Measurements from ENCODE around the gene PAPPA.

The PAPPA gene

DNA sequence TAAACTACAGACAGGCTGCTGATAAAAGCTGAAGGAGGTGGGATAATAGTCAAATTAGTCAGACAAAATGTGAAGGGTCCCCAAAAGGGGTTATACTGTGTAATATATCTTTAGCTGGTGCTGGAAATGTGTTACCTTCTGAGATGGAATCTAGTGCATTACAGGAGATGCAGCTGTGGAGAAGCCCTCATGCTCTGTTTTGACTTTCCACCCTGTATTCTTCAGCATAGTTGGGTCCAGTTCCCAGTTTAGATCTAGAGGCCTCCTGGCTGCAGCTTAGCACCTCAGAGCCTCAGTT, 122.6 kb downstream of the PAPPA start:
- peaks cover 65% of the 10 kb centered on the region for H3K4me1 ChIP-seq (ENCODE audit: control insufficient read depth, insufficient read depth, low read length, unreplicated experiment)
- H3K79me2 ChIP-seq (ENCODE audit: control insufficient read depth, insufficient read depth, low read length, unreplicated experiment), result no peaks in the 10 kb centered on the region
- H3K27me3 ChIP-seq (ENCODE audit: insufficient read depth, low read length), result no peaks in the 10 kb centered on the region
- H3K27ac ChIP-seq (ENCODE audit: low read depth, low read length), result peak overlapping the region; percentile 82
- H3K4me3 ChIP-seq (ENCODE audit: low read depth, low read length), result peak overlapping the region; percentile 4; the same call in 1 of the 2 replicates
- peaks cover 19% of the 10 kb centered on the region for H3K36me3 ChIP-seq (ENCODE audit: insufficient read depth, low read length)
- H2AFZ ChIP-seq (ENCODE audit: low read length, unreplicated experiment), result no peak overlapping the region

DNA sequence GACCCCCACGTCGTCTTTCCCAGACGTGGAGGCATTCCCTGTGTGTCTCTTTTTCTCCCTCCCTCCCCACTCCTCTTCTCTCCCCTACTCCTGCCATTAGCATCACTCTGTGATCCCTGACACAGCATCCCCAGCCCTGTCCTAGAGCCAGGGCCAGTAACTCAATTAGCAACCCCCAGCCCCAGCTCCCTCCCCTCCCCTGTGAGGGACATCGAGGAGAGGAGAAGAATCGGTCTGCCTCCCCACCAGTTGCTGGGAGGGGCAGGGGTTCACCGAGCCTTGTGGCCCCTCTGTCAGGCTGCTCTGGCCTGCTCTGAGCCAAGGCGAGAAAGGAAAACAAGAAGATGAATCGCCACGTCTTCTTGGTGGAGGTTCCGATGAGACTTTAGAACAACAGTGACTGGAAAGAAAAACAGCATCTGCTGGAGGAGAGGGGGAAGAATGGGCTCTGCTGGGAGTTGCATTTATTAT, 123.1 kb downstream of the PAPPA start:
- peak overlapping the region; percentile 82 for H3K27ac ChIP-seq (ENCODE audit: low read depth, low read length)

DNA sequence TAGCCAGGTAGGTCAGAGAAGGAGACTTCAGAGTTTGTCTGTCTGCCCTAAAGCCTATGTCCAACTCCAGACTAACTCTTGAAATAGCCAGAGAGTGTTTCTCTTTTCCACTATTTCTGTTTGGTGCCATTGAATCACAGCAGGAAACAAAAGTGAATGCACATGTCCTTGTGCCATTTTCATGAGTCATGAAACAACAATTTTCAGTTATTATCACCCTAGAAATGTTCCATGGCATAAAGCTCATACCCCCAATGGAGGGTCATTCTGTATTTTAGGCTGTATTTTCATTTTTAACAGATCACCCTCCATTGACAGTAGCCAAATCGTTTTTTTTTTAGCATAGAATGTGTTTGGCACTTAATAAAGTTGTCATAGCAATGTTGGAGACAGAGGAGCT, 124.7 kb downstream of the PAPPA start:
- Histone ChIP-seq H3K4me3 (ENCODE audit: low read depth, low read length) (peak overlapping the region; percentile 16; the same call in 1 of the 2 replicates), H3K79me2 (ENCODE audit: control insufficient read depth, insufficient read depth, low read length, unreplicated experiment) (no peaks in the 10 kb centered on the region), H3K27me3 (ENCODE audit: insufficient read depth, low read length) (no peaks in the 10 kb centered on the region), H2AFZ (ENCODE audit: low read length, unreplicated experiment) (no peak overlapping the region), H3K27ac (ENCODE audit: low read depth, low read length) (peak overlapping the region; percentile 77), H3K4me1 (ENCODE audit: control insufficient read depth, insufficient read depth, low read length, unreplicated experiment) (peaks cover 53% of the 10 kb centered on the region), H3K36me3 (ENCODE audit: insufficient read depth, low read length) (0 out of 2 replicates have a peak, but pooled peaks cover 3% of the 10 kb centered on the region)

More for the DNA sequence above, 123.1 kb downstream of the PAPPA start:
- Histone ChIP-seq H2AFZ (ENCODE audit: low read length, unreplicated experiment) (no peak overlapping the region), H3K4me1 (ENCODE audit: control insufficient read depth, insufficient read depth, low read length, unreplicated experiment) (peaks cover 60% of the 10 kb centered on the region), H3K4me3 (ENCODE audit: low read depth, low read length) (peak overlapping the region; percentile 4; the same call in 1 of the 2 replicates), H3K36me3 (ENCODE audit: insufficient read depth, low read length) (peaks cover 14% of the 10 kb centered on the region), H3K27me3 (ENCODE audit: insufficient read depth, low read length) (no peaks in the 10 kb centered on the region), H3K79me2 (ENCODE audit: control insufficient read depth, insufficient read depth, low read length, unreplicated experiment) (no peaks in the 10 kb centered on the region)

DNA sequence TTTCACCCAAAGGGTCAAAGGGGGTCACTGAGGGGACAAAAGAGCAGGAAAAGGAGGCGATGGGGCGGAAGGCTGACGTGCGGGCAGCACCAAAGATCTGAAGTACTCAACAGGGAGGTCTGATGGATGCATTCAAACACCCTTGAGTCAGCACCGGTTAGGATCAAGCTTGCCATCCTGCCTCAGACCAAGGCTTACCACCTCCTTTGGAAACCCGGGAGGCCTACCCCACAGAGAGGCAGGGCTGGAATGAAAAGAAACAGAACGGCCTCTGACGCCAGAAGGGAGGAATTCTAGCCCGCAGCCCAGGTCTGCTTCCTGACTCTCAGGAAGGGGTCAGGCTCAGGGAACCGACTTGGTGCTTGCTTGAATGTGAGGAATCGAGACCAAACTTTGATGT, 125.6 kb downstream of the PAPPA start:
- peaks cover 44% of the 10 kb centered on the region for H3K4me1 ChIP-seq (ENCODE audit: control insufficient read depth, insufficient read depth, low read length, unreplicated experiment)
- no peaks in the 10 kb centered on the region for H3K79me2 ChIP-seq (ENCODE audit: control insufficient read depth, insufficient read depth, low read length, unreplicated experiment)
- H3K27me3 ChIP-seq (ENCODE audit: insufficient read depth, low read length), result no peaks in the 10 kb centered on the region
- no peak overlapping the region for H3K4me3 ChIP-seq (ENCODE audit: low read depth, low read length)
- 0 out of 2 replicates have a peak, but pooled peaks cover 3% of the 10 kb centered on the region for H3K36me3 ChIP-seq (ENCODE audit: insufficient read depth, low read length)
- no peak overlapping the region for H2AFZ ChIP-seq (ENCODE audit: low read length, unreplicated experiment)
- no peak overlapping the region for H3K27ac ChIP-seq (ENCODE audit: low read depth, low read length)

DNA sequence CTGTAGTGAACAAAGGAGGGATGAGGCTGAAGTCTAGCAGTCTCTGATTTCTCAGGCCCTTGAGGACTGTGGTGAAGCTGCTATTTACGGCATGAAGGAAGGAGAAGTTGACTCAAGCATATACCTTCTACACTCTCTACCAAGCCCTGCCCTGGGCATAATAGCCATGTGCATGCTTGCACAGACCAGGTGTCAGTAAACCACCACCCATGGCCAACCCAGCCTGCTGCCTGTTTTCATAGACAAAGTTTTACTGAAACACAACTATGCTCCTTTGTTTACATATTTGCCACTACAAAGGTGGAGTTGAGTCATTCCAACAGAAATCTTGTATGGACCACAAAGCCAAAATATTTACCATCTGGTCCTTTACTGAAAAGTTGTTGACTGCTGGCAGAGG, 126.9 kb downstream of the PAPPA start:
- Histone ChIP-seq H3K4me3 (ENCODE audit: low read depth, low read length) (no peak overlapping the region), H3K36me3 (ENCODE audit: insufficient read depth, low read length) (0 out of 2 replicates have a peak, but pooled peaks cover 3% of the 10 kb centered on the region), H3K4me1 (ENCODE audit: control insufficient read depth, insufficient read depth, low read length, unreplicated experiment) (peaks cover 31% of the 10 kb centered on the region), H2AFZ (ENCODE audit: low read length, unreplicated experiment) (no peak overlapping the region), H3K79me2 (ENCODE audit: control insufficient read depth, insufficient read depth, low read length, unreplicated experiment) (no peaks in the 10 kb centered on the region), H3K27me3 (ENCODE audit: insufficient read depth, low read length) (no peaks in the 10 kb centered on the region), H3K27ac (ENCODE audit: low read depth, low read length) (no peak overlapping the region)

DNA sequence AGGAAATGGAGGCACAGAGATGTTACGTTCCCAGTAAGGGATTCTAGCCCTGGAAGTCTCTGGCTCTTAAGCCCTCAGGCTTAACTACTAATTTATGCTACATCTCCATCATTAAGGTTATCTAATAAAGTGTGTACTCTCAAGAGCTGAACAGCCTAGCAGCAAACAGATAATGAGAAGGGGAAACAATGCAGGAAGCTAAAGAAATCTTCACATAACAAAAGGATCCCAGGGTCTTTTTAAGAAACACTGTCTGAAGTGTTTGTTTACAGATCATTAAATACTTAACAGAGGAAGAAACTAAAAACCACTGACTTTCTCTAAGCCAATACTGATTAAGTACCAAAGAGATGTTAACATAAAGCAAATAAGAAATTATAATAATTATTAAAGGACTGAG, 129.0 kb downstream of the PAPPA start:
- Histone ChIP-seq H3K79me2 (ENCODE audit: control insufficient read depth, insufficient read depth, low read length, unreplicated experiment) (peaks cover 3% of the 10 kb centered on the region), H3K36me3 (ENCODE audit: insufficient read depth, low read length) (0 out of 2 replicates have a peak, but pooled peaks cover 3% of the 10 kb centered on the region), H3K27me3 (ENCODE audit: insufficient read depth, low read length) (no peaks in the 10 kb centered on the region), H3K4me3 (ENCODE audit: low read depth, low read length) (no peak overlapping the region), H3K4me1 (ENCODE audit: control insufficient read depth, insufficient read depth, low read length, unreplicated experiment) (peaks cover 18% of the 10 kb centered on the region), H3K27ac (ENCODE audit: low read depth, low read length) (no peak overlapping the region), H2AFZ (ENCODE audit: low read length, unreplicated experiment) (no peak overlapping the region)

GRCh38 chr9:116284518-116284917, 130.9 kb downstream of the PAPPA start:
- H3K4me1 ChIP-seq (ENCODE audit: control insufficient read depth, insufficient read depth, low read length, unreplicated experiment), result peaks cover 13% of the 10 kb centered on the region
- no peak overlapping the region for H3K27ac ChIP-seq (ENCODE audit: low read depth, low read length)
- no peak overlapping the region for H2AFZ ChIP-seq (ENCODE audit: low read length, unreplicated experiment)
- H3K79me2 ChIP-seq (ENCODE audit: control insufficient read depth, insufficient read depth, low read length, unreplicated experiment), result peaks cover 3% of the 10 kb centered on the region
- no peaks in the 10 kb centered on the region for H3K27me3 ChIP-seq (ENCODE audit: insufficient read depth, low read length)
- H3K4me3 ChIP-seq (ENCODE audit: low read depth, low read length), result no peak overlapping the region
- H3K36me3 ChIP-seq (ENCODE audit: insufficient read depth, low read length), result no peaks in the 10 kb centered on the region

DNA sequence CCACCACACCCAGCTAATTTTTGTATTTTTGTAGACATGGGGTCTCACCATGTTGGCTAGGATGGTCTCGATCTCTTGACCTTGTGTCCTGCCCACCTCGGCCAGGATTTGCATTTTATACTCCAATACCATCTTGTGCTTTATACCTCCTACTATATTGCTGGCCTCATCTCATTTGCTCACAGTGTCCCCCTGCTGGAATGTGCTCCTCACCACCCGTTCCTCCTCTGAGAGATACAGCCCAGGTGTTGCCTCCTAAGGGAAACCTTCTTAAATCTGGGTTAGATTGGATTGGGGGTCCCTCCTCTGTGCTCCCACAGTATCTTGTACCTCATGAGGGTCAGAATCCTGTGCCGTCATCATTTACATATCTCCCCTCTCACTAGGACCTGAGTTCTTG, 131.7 kb downstream of the PAPPA start:
- peaks cover 20% of the 10 kb centered on the region for H3K4me1 ChIP-seq (ENCODE audit: control insufficient read depth, insufficient read depth, low read length, unreplicated experiment)
- H3K4me3 ChIP-seq (ENCODE audit: low read depth, low read length), result no peak overlapping the region
- H3K27ac ChIP-seq (ENCODE audit: low read depth, low read length), result no peak overlapping the region
- H3K36me3 ChIP-seq (ENCODE audit: insufficient read depth, low read length), result no peaks in the 10 kb centered on the region
- peaks cover 3% of the 10 kb centered on the region for H3K79me2 ChIP-seq (ENCODE audit: control insufficient read depth, insufficient read depth, low read length, unreplicated experiment)
- no peak overlapping the region for H2AFZ ChIP-seq (ENCODE audit: low read length, unreplicated experiment)
- H3K27me3 ChIP-seq (ENCODE audit: insufficient read depth, low read length), result no peaks in the 10 kb centered on the region

DNA sequence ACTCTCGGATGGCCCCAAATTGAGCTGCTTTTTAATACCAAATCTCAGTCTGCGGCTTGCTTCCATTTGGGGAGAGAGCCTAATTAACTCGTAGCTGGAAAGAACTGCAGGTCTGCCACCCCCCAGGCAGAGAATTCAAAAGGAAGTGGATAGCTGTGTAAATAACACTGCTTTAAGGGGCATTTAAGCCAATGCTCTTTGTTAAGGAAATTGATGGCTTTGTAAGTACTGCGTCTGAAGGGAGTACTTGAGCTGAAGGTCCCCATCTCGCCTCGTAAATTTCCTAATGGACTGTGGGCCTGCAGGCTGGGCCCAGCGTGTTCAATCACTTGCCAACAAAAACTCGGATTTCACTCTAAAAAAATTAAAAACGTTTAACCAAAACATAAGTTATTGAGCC, 132.7 kb downstream of the PAPPA start:
- H3K4me1 ChIP-seq (ENCODE audit: control insufficient read depth, insufficient read depth, low read length, unreplicated experiment), result peaks cover 20% of the 10 kb centered on the region
- no peaks in the 10 kb centered on the region for H3K36me3 ChIP-seq (ENCODE audit: insufficient read depth, low read length)
- H3K27me3 ChIP-seq (ENCODE audit: insufficient read depth, low read length), result no peaks in the 10 kb centered on the region
- no peak overlapping the region for H3K27ac ChIP-seq (ENCODE audit: low read depth, low read length)
- H3K4me3 ChIP-seq (ENCODE audit: low read depth, low read length), result no peak overlapping the region
- H3K79me2 ChIP-seq (ENCODE audit: control insufficient read depth, insufficient read depth, low read length, unreplicated experiment), result peaks cover 3% of the 10 kb centered on the region
- H2AFZ ChIP-seq (ENCODE audit: low read length, unreplicated experiment), result no peak overlapping the region

- H3K4me1 ChIP-seq (ENCODE audit: control insufficient read depth, insufficient read depth, low read length, unreplicated experiment), result peaks cover 20% of the 10 kb centered on the region
- H2AFZ ChIP-seq (ENCODE audit: low read length, unreplicated experiment), result no peak overlapping the region
- no peaks in the 10 kb centered on the region for H3K27me3 ChIP-seq (ENCODE audit: insufficient read depth, low read length)
- H3K27ac ChIP-seq (ENCODE audit: low read depth, low read length), result peak overlapping the region; percentile 89
- H3K79me2 ChIP-seq (ENCODE audit: control insufficient read depth, insufficient read depth, low read length, unreplicated experiment), result peaks cover 8% of the 10 kb centered on the region
- H3K36me3 ChIP-seq (ENCODE audit: insufficient read depth, low read length), result no peaks in the 10 kb centered on the region
- peak overlapping the region; percentile 54 for H3K4me3 ChIP-seq (ENCODE audit: low read depth, low read length)
Measured at GRCh38 chr9:116287721-116288120, 134.1 kb downstream of the PAPPA start.

DNA sequence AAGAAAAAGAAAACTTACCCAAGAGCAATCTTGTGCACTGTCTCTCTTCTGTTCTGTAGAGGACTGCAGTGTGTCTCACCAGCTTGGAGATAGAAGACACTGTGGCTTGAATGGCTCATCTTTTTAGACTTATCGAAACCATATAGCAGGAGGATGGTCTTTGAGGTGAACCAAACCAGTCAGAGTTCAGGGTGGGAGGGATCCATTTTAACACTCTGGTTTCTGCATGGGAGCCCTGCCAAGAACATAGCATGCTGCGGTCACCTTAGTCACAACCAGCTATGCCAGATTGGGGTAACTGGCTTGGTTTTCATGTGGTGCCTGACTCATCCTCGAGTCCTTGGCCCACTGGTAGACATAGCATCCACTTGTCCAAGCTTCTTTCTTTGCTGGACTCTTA, 135.1 kb downstream of the PAPPA start:
- Histone ChIP-seq H3K36me3 (ENCODE audit: insufficient read depth, low read length) (no peaks in the 10 kb centered on the region), H3K4me3 (ENCODE audit: low read depth, low read length) (peak overlapping the region; percentile 55), H3K4me1 (ENCODE audit: control insufficient read depth, insufficient read depth, low read length, unreplicated experiment) (peaks cover 20% of the 10 kb centered on the region), H2AFZ (ENCODE audit: low read length, unreplicated experiment) (no peak overlapping the region), H3K79me2 (ENCODE audit: control insufficient read depth, insufficient read depth, low read length, unreplicated experiment) (peaks cover 9% of the 10 kb centered on the region), H3K27me3 (ENCODE audit: insufficient read depth, low read length) (no peaks in the 10 kb centered on the region), H3K27ac (ENCODE audit: low read depth, low read length) (peak overlapping the region; percentile 89)

Measured in ACC112 (cell line).